Stromal cell of bone marrow (primary cell): Measurements from ENCODE around the gene SPTBN1.

ENCODE experiments used
- DNase-seq: peaks from one replicate; pipeline ENCODE4 v3.0.0-alpha.2; 2012; ENCODE audit warnings: low read depth

The SPTBN1 gene

DNA sequence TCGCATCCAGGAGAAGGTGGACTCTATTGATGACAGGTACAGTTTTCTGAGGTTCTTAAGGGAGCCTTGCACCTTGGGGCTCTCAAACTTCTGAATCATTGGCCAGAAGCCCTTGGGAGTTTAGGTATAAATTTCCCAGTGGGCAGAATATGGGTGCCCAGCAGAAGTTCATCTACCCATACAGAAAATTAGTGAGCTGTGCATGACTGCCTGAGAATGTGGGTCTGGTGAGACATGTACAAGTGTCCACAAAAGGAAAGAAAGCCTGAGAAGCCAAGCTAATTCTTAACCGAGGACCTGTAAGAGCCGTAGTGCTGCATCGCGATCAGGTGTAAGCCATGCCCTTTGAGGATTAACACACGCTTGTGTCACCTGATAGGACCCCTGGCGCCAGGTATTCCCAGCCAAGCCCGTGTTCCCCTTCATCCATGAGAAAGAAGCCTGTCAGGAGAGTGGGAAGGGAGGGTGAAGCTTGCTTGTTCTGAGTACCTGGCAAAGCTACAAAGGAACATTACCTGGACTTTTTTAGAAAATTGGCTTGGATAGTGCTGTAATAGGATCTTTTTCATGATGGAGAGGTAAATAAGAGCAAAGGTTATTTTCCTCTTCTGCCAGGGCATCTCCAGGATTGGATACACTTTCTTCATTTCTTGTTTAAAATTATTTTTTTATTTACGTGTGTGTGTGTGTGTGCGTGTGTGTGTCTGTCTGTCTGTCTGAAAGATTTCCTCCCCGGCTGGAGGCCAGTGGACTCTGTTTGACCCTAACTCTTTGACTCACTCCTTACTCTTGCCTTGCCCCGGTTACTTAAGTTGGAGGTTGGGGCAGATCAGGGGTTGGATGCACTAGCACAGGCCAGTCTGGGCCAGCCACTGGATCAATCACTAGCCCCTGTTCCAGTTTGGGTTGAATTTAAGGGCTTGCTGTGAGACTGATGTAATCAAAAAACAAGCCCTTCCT is 176.9 kb downstream of the SPTBN1 start:
- DNase-seq: no peak

- DNase-seq: no peak
Observed at GRCh38 chr2:54634021-54634420, 177.9 kb downstream of the SPTBN1 start.

- peak; percentile 57 for DNase-seq
Observed at GRCh38 chr2:54634564-54635511, 178.7 kb downstream of the SPTBN1 start.

DNA sequence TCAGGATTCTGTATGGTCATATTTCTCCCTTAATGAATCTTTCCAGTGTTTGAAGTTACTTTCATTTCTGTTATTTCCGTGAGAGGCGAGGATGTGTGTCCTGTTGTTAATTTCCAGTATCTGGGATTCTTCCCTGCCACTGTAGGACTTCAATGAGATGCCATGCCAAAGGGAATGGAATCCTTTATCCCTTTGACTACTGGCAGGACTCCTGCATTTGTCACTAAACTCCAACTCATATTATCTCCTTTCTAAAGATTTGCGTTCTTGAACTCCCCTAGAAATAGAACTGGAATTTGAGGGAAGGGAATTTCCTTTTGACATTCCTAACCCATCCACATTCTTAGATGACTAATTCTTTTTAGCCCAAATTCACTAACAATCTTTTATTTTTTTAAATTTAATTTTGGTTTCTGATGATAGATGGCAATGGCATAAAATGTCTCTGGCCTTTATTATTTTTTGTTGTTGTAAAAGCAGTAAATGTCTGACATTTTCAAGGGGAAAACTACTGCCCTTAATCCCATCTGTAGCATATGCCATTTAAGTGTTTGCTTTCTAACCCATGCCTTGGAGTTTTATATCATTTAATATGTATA is 179.5 kb downstream of the SPTBN1 start:
- no peak for DNase-seq

DNA sequence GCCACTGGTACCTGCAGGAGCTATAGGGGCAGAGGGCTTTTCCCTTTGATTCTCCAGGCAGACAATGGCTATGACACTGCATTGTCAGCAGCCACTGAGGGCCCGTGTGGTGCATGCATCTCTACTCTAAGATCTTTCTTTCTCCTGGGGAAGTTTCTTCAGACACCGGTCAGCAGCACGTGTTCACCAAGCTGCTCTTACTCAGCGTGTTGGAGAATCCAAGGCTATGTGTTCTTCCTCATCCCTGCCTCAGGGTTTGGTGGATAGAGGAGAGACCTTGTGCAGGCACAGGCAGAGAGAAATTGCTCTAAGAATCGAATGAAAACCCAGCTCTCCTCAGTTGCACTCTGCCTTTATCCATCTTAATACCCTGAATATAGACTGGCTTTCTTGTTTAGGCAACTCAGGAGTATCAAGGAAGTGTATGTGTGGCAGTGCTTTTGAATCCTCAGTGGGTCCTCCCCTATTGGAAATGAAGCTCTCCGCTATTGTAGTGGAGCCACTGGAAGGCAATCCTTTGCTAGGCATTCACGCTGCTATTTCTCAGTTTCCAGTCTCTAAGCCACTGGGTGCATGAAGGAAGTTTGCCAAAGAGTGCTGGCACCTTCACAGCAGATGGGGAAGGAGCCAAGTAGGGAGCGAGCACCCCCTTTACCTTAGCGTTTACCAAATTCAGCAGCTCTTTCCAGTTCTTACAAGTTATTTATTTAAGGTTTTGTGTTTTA is 180.4 kb downstream of the SPTBN1 start:
- DNase-seq: no peak

- DNase-seq: no peak
Observed at GRCh38 chr2:54638103-54638502, 182.0 kb downstream of the SPTBN1 start.

DNA sequence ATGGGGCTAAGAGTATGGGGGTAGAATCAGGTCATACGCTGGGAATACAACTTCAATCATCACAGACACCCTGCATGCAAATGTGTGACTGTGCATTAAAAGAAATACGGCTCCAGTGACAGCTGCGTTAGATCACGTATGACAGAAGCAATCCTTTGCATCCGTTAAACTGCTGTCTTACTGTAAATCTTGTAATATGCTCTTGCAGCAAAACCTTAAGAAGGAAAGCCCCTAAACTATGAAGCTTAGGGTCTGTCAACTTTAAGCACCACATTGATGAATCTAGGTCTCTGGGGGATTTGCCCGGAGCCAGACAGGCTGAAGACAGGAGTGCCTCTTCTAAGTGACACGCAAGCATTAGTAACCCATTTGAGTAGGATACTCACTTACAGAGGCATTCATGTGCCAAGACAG is 182.7 kb downstream of the SPTBN1 start:
- DNase-seq: no peak

- DNase-seq: no peak
Observed at GRCh38 chr2:54639609-54640008, 183.5 kb downstream of the SPTBN1 start.

DNA sequence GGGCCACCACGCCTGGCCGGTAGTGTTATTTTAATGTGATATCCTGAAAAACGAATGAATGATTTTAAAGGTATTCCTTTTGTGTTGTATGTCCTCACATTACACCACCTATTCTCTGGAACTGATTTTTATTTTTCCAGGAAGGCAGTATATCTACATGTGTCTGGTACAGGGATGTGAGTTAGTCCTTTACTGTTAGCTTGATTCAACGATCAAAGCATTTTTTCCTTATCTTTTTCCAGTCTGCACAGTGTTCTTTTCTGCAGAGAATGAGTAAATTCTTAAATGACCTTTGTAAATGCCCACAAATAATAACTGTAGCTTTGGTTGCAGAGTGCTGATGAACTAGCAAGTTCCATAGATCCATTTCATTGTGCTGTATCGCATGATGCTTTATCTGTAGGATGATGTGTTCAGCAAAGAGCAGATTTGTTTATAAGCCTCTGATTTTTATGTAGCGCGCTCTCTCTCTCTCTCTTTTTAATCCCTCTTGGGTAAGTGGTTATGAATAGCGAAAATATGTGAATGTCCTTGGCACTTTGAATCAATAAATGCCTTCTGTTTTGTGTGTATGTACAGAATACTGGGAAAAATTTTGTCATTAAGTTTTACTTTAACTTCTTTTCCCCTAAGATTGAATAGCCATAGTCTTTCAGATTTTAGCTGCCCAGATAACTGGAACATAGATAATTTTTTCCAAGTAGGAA is 184.9 kb downstream of the SPTBN1 start:
- DNase-seq: no peak

DNA sequence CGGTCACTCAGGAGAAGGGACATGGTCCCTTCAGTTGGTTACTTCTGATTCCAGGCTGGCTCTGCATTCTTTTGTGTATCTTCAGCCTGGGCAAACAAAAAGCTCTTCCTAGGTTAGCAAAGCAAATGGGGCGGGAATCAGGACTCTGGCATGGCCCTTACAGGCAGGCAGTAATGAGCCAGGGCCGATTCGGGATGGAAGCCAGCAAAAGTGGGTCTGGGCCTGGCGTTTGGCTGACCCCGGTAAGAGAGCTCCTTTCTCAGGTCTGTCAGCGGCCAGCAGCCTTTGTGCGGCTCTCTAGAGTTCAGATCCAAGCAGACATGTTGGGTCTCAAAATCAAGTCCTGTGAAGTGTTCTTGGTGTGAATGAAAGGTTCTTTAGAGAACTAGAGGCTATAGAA is 185.9 kb downstream of the SPTBN1 start:
- no peak for DNase-seq

GRCh38 chr2:54642677-54643430 is 186.7 kb downstream of the SPTBN1 start:
- DNase-seq: no peak

GRCh38 chr2:54644236-54644635 is 188.1 kb downstream of the SPTBN1 start:
- DNase-seq: no peak

GRCh38 chr2:54646170-54646927 is 190.2 kb downstream of the SPTBN1 start:
- DNase-seq: no peak

DNA sequence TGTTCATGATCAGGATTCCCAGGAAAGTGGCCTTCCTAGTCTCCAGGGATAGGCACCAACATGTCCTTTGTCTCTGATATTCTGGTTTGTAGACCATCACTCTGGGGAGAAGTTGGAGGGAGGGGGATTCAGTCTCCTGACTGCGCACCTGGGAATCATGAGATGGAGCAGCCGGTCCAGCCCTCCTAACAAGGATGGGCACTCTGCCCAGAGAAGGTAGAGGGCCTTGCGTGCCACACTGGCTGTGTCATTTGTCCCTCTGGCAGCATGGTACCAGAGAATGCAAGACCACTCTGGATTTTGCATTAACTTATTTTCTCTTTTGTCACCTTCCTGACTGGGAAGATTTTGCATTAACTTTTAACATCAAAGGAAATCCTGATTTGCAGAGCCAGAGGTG is 192.1 kb downstream of the SPTBN1 start:
- no peak for DNase-seq

GRCh38 chr2:54649191-54649590 is 193.1 kb downstream of the SPTBN1 start:
- DNase-seq: no peak

- DNase-seq: no peak
Observed at GRCh38 chr2:54649633-54650032, 193.5 kb downstream of the SPTBN1 start.

DNA sequence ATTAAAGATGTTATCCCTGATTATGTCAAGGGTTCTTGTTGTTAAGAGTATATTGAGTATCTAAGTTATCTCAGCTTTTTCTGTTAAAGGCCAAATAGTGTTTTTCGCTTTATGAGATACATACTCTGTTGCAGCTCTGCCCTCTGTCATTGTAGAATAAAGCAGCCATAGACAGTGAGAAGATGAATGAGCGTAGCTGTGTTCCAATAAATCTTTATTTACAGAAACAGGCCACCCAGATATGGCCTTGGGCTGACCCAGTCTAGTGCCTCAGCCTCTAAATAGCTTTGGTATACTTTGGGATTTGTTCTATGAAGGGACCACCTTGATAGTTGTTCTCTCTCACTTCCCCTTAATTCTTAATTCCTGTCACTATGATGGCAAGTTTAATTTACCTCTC is 194.5 kb downstream of the SPTBN1 start:
- no peak for DNase-seq

DNA sequence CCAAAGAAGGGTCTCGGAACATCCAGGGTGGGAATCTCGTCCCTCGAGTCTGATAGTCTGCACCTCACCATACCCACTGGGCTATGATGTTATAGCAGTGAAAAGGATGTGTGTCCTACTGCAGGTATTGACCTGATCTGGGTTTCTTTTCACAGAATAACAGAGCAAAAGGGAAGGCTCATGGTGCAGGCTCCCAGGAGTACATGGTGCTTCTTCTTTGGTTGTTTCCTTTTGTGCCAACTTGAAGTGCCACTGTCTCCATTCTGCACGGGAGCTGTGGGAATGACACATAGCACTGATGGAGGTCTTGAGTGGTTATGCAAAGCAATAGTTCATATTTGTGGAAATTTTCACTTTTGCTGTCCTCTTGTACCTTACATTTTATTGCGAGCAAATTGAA is 195.2 kb downstream of the SPTBN1 start:
- no peak for DNase-seq

- DNase-seq: no peak
Observed at GRCh38 chr2:54652540-54652939, 196.4 kb downstream of the SPTBN1 start.
